ENCODE data around the gene C16orf96.

DNA sequence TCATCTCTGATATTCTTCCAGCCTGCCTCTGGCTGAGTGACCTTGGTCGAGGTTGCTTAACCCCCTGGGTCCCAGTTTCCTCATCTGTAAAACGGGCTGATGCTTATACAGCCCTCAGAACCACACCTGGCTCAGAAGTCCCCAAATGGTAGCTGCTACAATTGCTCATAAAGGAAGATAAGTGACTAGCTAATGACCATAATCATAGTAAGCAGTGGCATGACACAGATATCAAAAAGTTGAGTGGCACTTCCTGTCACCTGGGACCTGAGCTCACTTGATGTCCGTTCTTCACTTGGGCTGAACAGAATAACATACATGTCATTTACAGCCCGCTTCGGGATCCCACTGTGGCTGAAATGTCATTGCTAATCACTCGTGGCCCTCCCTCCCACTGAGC is 70.3 kb downstream of the C16orf96 start:
- TF ChIP-seq, protein P1, sequence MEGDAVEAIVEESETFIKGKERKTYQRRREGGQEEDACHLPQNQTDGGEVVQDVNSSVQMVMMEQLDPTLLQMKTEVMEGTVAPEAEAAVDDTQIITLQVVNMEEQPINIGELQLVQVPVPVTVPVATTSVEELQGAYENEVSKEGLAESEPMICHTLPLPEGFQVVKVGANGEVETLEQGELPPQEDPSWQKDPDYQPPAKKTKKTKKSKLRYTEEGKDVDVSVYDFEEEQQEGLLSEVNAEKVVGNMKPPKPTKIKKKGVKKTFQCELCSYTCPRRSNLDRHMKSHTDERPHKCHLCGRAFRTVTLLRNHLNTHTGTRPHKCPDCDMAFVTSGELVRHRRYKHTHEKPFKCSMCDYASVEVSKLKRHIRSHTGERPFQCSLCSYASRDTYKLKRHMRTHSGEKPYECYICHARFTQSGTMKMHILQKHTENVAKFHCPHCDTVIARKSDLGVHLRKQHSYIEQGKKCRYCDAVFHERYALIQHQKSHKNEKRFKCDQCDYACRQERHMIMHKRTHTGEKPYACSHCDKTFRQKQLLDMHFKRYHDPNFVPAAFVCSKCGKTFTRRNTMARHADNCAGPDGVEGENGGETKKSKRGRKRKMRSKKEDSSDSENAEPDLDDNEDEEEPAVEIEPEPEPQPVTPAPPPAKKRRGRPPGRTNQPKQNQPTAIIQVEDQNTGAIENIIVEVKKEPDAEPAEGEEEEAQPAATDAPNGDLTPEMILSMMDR (IDR thresholded peaks at IDR 0.05) = no peak
- no peak for TF ChIP-seq POLR2A (IDR thresholded peaks at IDR 0.05)
